Neural progenitor cell (in vitro differentiated cells): Measurements from ENCODE around the gene C2CD5.

ENCODE experiments used
- EZH2 ChIP-seq: fragments of 200-600 bp; sonication (generic); IDR thresholded peaks from 2 replicates; pipeline ENCODE4 v1.6.1; 2017; ENCODE audit warnings: antibody characterized with exemption, mild to moderate bottlenecking, moderate library complexity
- TF ChIP-seq, protein P1 (sequence below): fragments of 200-600 bp; sonication (generic); IDR thresholded peaks from 2 replicates; pipeline ENCODE4 v1.5.1; 2017; ENCODE audit warnings: antibody characterized with exemption, mild to moderate bottlenecking

DNA sequence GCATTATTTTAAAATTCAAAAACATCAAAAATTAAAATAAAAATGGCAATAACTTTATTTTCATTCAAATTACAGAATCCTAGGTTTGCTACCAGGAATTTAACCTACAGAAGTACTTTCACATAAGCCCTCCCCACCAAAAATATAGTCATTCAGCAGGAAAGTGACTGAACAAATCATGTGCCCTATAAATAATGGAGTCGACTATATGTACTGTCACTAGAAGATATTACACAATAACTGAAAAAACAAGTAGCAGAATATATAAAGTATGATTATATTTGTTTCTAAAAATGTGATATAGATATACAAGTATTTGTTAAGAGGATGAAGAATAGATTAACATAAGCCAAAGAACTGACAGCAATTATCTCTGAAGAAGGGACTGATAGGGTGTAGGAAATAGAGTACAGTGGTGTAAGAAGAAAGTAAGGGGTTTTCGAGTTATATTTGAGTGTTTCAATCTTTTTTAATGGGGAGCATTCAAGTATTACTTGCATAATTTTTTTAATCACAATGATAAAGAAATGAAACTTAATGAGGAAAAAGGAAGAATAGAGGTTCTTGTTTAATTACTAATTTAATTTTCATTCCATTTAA, 7.9 kb downstream of the C2CD5 start:
- TF ChIP-seq, protein P1, sequence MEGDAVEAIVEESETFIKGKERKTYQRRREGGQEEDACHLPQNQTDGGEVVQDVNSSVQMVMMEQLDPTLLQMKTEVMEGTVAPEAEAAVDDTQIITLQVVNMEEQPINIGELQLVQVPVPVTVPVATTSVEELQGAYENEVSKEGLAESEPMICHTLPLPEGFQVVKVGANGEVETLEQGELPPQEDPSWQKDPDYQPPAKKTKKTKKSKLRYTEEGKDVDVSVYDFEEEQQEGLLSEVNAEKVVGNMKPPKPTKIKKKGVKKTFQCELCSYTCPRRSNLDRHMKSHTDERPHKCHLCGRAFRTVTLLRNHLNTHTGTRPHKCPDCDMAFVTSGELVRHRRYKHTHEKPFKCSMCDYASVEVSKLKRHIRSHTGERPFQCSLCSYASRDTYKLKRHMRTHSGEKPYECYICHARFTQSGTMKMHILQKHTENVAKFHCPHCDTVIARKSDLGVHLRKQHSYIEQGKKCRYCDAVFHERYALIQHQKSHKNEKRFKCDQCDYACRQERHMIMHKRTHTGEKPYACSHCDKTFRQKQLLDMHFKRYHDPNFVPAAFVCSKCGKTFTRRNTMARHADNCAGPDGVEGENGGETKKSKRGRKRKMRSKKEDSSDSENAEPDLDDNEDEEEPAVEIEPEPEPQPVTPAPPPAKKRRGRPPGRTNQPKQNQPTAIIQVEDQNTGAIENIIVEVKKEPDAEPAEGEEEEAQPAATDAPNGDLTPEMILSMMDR: no peak
- no peak for TF ChIP-seq EZH2
